K562 (cell line): ENCODE results near the gene MLX. TPM values are rescaled to one million over a fixed set of nuclear protein-coding genes. Genes with fewer than 3 reads are reported as not detected.

Experiments used
- BCOR ChIP-seq: fragments of 450-650 bp; IDR thresholded peaks from 2 replicates; pipeline ENCODE4 v1.6.1; 2016
- CREB1 ChIP-seq, 2 experiments: sonication (generic) in 1 of 2; formaldehyde crosslinking in 1 of 2; IDR thresholded peaks; 2 replicates each; pipeline versions ENCODE4 v1.6.1 to v1.8.0; 2012 to 2022; ENCODE audit warnings: inconsistent platforms in 1 of 2, mild to moderate bottlenecking in 1 of 2, missing genetic modification reagents in 1 of 2, moderate library complexity in 1 of 2
- FOXK1 ChIP-seq: sonication (generic); formaldehyde crosslinking; IDR thresholded peaks from 2 replicates; pipeline ENCODE4 v1.8.0; 2022; ENCODE audit warnings: missing genetic modification reagents, mild to moderate bottlenecking, borderline replicate concordance
- IRF9 ChIP-seq: fragments of 450-650 bp; IDR thresholded peaks from 2 replicates; pipeline ENCODE4 v1.6.1; 2016; ENCODE audit warnings: missing biosample characterization, missing genetic modification characterization
- KLF6 ChIP-seq: fragments of 250-450 bp; sonication (Bioruptor Pico); IDR thresholded peaks from 2 replicates; pipeline ENCODE4 v1.4.0; 2020; ENCODE audit warnings: mild to moderate bottlenecking, moderate library complexity, borderline replicate concordance
- MYNN ChIP-seq, 2 experiments: sonication (generic); formaldehyde crosslinking in 1 of 2; IDR thresholded peaks; 2 replicates each; pipeline versions ENCODE4 v1.5.0 to v1.6.1; 2016 to 2020; ENCODE audit warnings: antibody characterized with exemption in 1 of 2, missing genetic modification reagents in 1 of 2
- NR1H2 ChIP-seq: sonication (generic); formaldehyde crosslinking; IDR thresholded peaks from 2 replicates; pipeline ENCODE4 v1.4.0; 2020; ENCODE audit warnings: mild to moderate bottlenecking, missing genetic modification reagents
- ZBTB11 ChIP-seq, 3 experiments: fragments of 200-800 bp in 1 of 3; fragments of 250-450 bp in 1 of 3; fragments of 450-650 bp in 1 of 3; sonication (Bioruptor Pico) in 1 of 3; sonication (Bioruptor generic) in 1 of 3; formaldehyde crosslinking in 1 of 3; IDR thresholded peaks; 2 replicates each; pipeline versions ENCODE4 v1.6.1 to v1.8.0; 2016 to 2022; ENCODE audit warnings: mild to moderate bottlenecking in 2 of 3, missing genetic modification characterization in 2 of 3, missing compliant biosample characterization in 1 of 3, moderate library complexity in 1 of 3
- ZBTB8A ChIP-seq: fragments of 450-650 bp; IDR thresholded peaks from 2 replicates; pipeline ENCODE4 v1.6.1; 2018; ENCODE audit warnings: mild to moderate bottlenecking, moderate library complexity; ENCODE audit not compliant: partially characterized antibody
- ZFP1 ChIP-seq: fragments of 450-650 bp; formaldehyde crosslinking; IDR thresholded peaks from 2 replicates; pipeline ENCODE4 v1.4.0; 2020; ENCODE audit warnings: mild to moderate bottlenecking, mixed read lengths
- ZNF586 ChIP-seq: fragments of 450-650 bp; formaldehyde crosslinking; conservative IDR thresholded peaks from 2 replicates; pipeline ENCODE4 v1.4.0; 2020; ENCODE audit warnings: mild to moderate bottlenecking, moderate library complexity
- ZNF780A ChIP-seq: fragments of 250-450 bp; sonication (Bioruptor Pico); IDR thresholded peaks from 2 replicates; pipeline ENCODE4 v1.5.0; 2021; ENCODE audit warnings: mild to moderate bottlenecking
- polyA plus RNA-seq, 8 experiments: library from polyadenylated mRNA; depleted of rRNA in 4 of 8; stranded (reverse) in 5 of 8; unstranded in 3 of 8; fragments of >200 nt; fragmentation: Nextera tagmentation in 2 of 8; fragmentation: Illumina TruSeq in 1 of 8; extraction: Ambion mirVana in 2 of 8; extraction: Trizol in 1 of 8; gene quantifications; 2 replicates each; pipeline versions ENCODE4 v1.2.1 to v1.2.3, GENCODE V29; 2011 to 2014; ENCODE audit warnings: inconsistent platforms in 1 of 8, missing spikeins in 1 of 8
- total RNA-seq, 7 experiments: library from RNA; depleted of rRNA in 6 of 7; stranded (reverse); fragments of >200 nt in 6 of 7; fragmentation: Illumina TruSeq in 2 of 7; extraction: Trizol in 2 of 7; gene quantifications; 2 replicates each; pipeline versions ENCODE4 v1.2.1 to v1.2.3, GENCODE V29; 2011 to 2021; ENCODE audit warnings: low replicate concordance in 1 of 7

MLX gene
- total and polyA plus RNA-seq, 9 of the 15 experiments (the other 6 are each of a cell fraction or from before 2014, with no cell fraction given), result 42.9 to 100 (median 58.9) TPM

GRCh38 chr17:42535155-42536047 lies 31.5 kb upstream of the MLX start (continued):
- TF ChIP-seq IRF9 (tag) (peak; percentile 91), ZBTB11 (CRISPR knock-in tag; IDR thresholded peaks at IDR 0.05) (peak in 1 of 3 experiments; percentile 87; a peak in 2 of 6 replicates), KLF6 (CRISPR knock-in tag) (peak; percentile 98), MYNN (IDR thresholded peaks at IDR 0.05) (peak; percentile 76), MYNN (CRISPR knock-in tag; IDR thresholded peaks at IDR 0.05) (no peak), ZFP1 (CRISPR knock-in tag) (peak; percentile 76), CREB1 (IDR thresholded peaks at IDR 0.05) (no peak), CREB1 (CRISPR knock-in tag; IDR thresholded peaks at IDR 0.05) (no peak), ZNF586 (peak; percentile 76; the same call in 1 of the 2 replicates), ZNF780A (peak; percentile 82; the same call in 1 of the 2 replicates), BCOR (0 out of 2 replicates have a peak, but pooled peaks have one; percentile 6), NR1H2 (no peak), FOXK1 (no peak), ZBTB8A (no peak)
